GM19099 (cell line): ENCODE data around the gene SOX21.

ENCODE experiments used
- POLR2A ChIP-seq: IDR thresholded peaks from 3 replicates; pipeline ENCODE4 v1.6.1; 2011; ENCODE audit warnings: low read depth; ENCODE audit not compliant: insufficient read length; ENCODE audit errors: extremely low read depth

The SOX21 gene

GRCh38 chr13:94711561-94712286 is 621 bp downstream of the SOX21 start:
- no peak for TF ChIP-seq POLR2A

- no peak for TF ChIP-seq POLR2A
These were observed 1.3 kb downstream of the SOX21 start for GRCh38 chr13:94710881-94711560.

- no peak for TF ChIP-seq POLR2A
These were observed 2.1 kb downstream of the SOX21 start for GRCh38 chr13:94710065-94710781.

GRCh38 chr13:94709001-94709834 is 3.1 kb downstream of the SOX21 start:
- TF ChIP-seq POLR2A: no peak

GRCh38 chr13:94708031-94708859 is 4.1 kb downstream of the SOX21 start:
- no peak for TF ChIP-seq POLR2A

- no peak for TF ChIP-seq POLR2A
These were observed 4.8 kb downstream of the SOX21 start for GRCh38 chr13:94707400-94708021.

GRCh38 chr13:94706843-94707399 is 5.4 kb downstream of the SOX21 start:
- TF ChIP-seq POLR2A: no peak

GRCh38 chr13:94706101-94706842 is 6.1 kb downstream of the SOX21 start:
- TF ChIP-seq POLR2A: no peak

- no peak for TF ChIP-seq POLR2A
These were observed 7.0 kb downstream of the SOX21 start for GRCh38 chr13:94705081-94706030.

- no peak for TF ChIP-seq POLR2A
These were observed 7.8 kb downstream of the SOX21 start for GRCh38 chr13:94704377-94705080.

GRCh38 chr13:94703721-94704314 is 8.5 kb downstream of the SOX21 start:
- no peak for TF ChIP-seq POLR2A

- no peak for TF ChIP-seq POLR2A
These were observed 9.1 kb downstream of the SOX21 start for GRCh38 chr13:94703271-94703670.
